ENCODE results near the gene TANGO6.

The TANGO6 gene

GRCh38 chr16:68907297-68907696, 64.0 kb downstream of the TANGO6 start:
- peak; percentile 12 for DNase-seq (ENCODE audit: low read depth, low spot score)

- DNase-seq (ENCODE audit: low read depth, low spot score): peak; percentile 16
These were observed 64.5 kb downstream of the TANGO6 start for GRCh38 chr16:68907781-68908181.

GRCh38 chr16:68909099-68909733, 65.9 kb downstream of the TANGO6 start:
- no peak for DNase-seq (ENCODE audit: low read depth, low spot score)

- DNase-seq (ENCODE audit: low read depth, low spot score): no peak
These were observed 66.7 kb downstream of the TANGO6 start for GRCh38 chr16:68910051-68910450.

GRCh38 chr16:68915589-68915988, 72.3 kb downstream of the TANGO6 start:
- no peak for DNase-seq (ENCODE audit: low read depth, low spot score)

GRCh38 chr16:68917541-68917940, 74.2 kb downstream of the TANGO6 start:
- DNase-seq (ENCODE audit: low read depth, low spot score): no peak

- no peak for DNase-seq (ENCODE audit: low read depth, low spot score)
These were observed 77.0 kb downstream of the TANGO6 start for GRCh38 chr16:68920349-68920748.

- DNase-seq (ENCODE audit: low read depth, low spot score): no peak
These were observed 78.3 kb downstream of the TANGO6 start for GRCh38 chr16:68921637-68922036.

- DNase-seq (ENCODE audit: low read depth, low spot score): no peak
These were observed 79.8 kb downstream of the TANGO6 start for GRCh38 chr16:68923116-68923515.

GRCh38 chr16:68927018-68927417, 83.7 kb downstream of the TANGO6 start:
- no peak for DNase-seq (ENCODE audit: low read depth, low spot score)

- DNase-seq (ENCODE audit: low read depth, low spot score): no peak
These were observed 87.9 kb downstream of the TANGO6 start for GRCh38 chr16:68931196-68931595.

GRCh38 chr16:68934402-68934801, 91.1 kb downstream of the TANGO6 start:
- DNase-seq (ENCODE audit: low read depth, low spot score): no peak

- no peak for DNase-seq (ENCODE audit: low read depth, low spot score)
These were observed 91.7 kb downstream of the TANGO6 start for GRCh38 chr16:68935008-68935407.

- no peak for DNase-seq (ENCODE audit: low read depth, low spot score)
These were observed 93.7 kb downstream of the TANGO6 start for GRCh38 chr16:68936736-68937631.

- DNase-seq (ENCODE audit: low read depth, low spot score): no peak
These were observed 96.5 kb downstream of the TANGO6 start for GRCh38 chr16:68939692-68940320.

GRCh38 chr16:68940816-68941215, 97.5 kb downstream of the TANGO6 start:
- DNase-seq (ENCODE audit: low read depth, low spot score): no peak

GRCh38 chr16:68943961-68944360, 100.6 kb downstream of the TANGO6 start:
- no peak for DNase-seq (ENCODE audit: low read depth, low spot score)

GRCh38 chr16:68948230-68948910, 105.0 kb downstream of the TANGO6 start:
- no peak for DNase-seq (ENCODE audit: low read depth, low spot score)

- peak; percentile 60 for DNase-seq (ENCODE audit: low read depth, low spot score)
These were observed 108.9 kb downstream of the TANGO6 start for GRCh38 chr16:68951991-68952877.

GRCh38 chr16:68954911-68955635, 111.7 kb downstream of the TANGO6 start:
- no peak for DNase-seq (ENCODE audit: low read depth, low spot score)

Measured in ELF-1 (cell line).